NB4 (cell line): ENCODE data around the gene CDKL5.

ENCODE experiments used
- DNase-seq: peaks from one replicate; pipeline ENCODE4 v3.0.0; 2010; ENCODE audit warnings: low read depth
- H3K4me3 ChIP-seq: one replicate; pipeline ENCODE4 v1.5.1; 2011; ENCODE audit warnings: mild to moderate bottlenecking, low read depth, low read length, moderate library complexity
- MAX ChIP-seq: IDR thresholded peaks from 2 replicates; pipeline ENCODE4 v1.6.1; 2011; ENCODE audit warnings: low read depth, low read length
- MYC ChIP-seq: IDR thresholded peaks from 2 replicates; pipeline ENCODE4 v1.6.1; 2011; ENCODE audit warnings: low read depth, low read length
- POLR2A ChIP-seq: IDR thresholded peaks from 2 replicates; pipeline ENCODE4 v1.6.1; 2011; ENCODE audit warnings: mild to moderate bottlenecking; ENCODE audit not compliant: insufficient read length; ENCODE audit errors: extremely low read depth
- TF ChIP-seq, protein P1 (sequence below): IDR thresholded peaks from one replicate; pipeline ENCODE4 v1.5.1; 2012; ENCODE audit warnings: low read depth, low read length

CDKL5 gene

DNA sequence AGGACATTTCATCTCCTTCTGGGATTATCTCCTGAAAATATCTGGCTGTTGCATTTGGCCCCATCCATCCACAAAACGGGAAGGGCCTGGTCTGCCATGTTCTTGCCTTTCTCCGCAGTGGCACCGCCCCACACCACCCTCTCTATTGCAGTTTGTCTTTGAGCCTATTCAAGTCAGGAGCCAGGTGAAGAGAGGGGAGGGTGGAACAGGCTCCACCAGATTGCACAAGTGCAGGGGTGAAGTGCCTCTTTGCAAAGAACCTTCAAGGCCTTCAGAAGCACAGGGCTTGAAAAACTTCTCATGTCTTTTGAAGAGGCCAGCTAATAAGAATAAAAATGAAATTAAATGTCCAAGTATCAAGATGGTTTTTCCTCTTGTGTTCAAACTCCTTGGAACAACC is 217.8 kb downstream of the CDKL5 start:
- DNase-seq = no peak
- TF ChIP-seq MAX = no peak
- TF ChIP-seq, protein P1, sequence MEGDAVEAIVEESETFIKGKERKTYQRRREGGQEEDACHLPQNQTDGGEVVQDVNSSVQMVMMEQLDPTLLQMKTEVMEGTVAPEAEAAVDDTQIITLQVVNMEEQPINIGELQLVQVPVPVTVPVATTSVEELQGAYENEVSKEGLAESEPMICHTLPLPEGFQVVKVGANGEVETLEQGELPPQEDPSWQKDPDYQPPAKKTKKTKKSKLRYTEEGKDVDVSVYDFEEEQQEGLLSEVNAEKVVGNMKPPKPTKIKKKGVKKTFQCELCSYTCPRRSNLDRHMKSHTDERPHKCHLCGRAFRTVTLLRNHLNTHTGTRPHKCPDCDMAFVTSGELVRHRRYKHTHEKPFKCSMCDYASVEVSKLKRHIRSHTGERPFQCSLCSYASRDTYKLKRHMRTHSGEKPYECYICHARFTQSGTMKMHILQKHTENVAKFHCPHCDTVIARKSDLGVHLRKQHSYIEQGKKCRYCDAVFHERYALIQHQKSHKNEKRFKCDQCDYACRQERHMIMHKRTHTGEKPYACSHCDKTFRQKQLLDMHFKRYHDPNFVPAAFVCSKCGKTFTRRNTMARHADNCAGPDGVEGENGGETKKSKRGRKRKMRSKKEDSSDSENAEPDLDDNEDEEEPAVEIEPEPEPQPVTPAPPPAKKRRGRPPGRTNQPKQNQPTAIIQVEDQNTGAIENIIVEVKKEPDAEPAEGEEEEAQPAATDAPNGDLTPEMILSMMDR = no peak

GRCh38 chrX:18643853-18644252 is 218.4 kb downstream of the CDKL5 start:
- DNase-seq = no peak
- H3K4me3 ChIP-seq = no peak overlapping the region
- TF ChIP-seq, protein P1 = no peak
- TF ChIP-seq MYC (no peak), MAX (no peak), POLR2A (no peak)

More for the DNA sequence above, 217.8 kb downstream of the CDKL5 start:
- no peak overlapping the region for H3K4me3 ChIP-seq

DNA sequence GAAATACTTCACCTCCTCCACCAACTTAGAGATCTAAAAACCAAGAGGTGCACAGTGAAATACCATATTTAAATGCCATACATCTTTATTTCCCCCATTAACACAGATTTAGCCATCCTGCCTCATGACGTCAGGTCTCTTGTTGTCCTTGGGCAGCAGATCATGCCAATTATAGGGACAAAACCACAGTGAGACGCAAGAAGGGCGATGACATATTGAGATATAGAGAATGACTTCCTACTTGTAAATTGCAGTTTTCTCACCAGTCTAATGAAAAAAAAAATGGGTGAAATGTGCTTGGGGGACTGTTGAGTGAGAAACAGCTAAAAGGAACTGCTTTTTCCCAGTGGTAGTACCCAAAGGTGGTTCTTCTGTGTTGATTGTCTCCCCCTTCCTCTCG is 222.2 kb downstream of the CDKL5 start:
- peak; percentile 26 for DNase-seq
- TF ChIP-seq POLR2A (no peak), MAX (no peak), MYC (no peak)
- TF ChIP-seq, protein P1 = no peak
- H3K4me3 ChIP-seq = no peak overlapping the region

- no peak for DNase-seq
- TF ChIP-seq POLR2A = no peak
- TF ChIP-seq MYC = no peak
- no peak for TF ChIP-seq MAX
- TF ChIP-seq, protein P1 = no peak
- H3K4me3 ChIP-seq = no peak overlapping the region
These were observed 224.1 kb downstream of the CDKL5 start for GRCh38 chrX:18649498-18649951.

DNA sequence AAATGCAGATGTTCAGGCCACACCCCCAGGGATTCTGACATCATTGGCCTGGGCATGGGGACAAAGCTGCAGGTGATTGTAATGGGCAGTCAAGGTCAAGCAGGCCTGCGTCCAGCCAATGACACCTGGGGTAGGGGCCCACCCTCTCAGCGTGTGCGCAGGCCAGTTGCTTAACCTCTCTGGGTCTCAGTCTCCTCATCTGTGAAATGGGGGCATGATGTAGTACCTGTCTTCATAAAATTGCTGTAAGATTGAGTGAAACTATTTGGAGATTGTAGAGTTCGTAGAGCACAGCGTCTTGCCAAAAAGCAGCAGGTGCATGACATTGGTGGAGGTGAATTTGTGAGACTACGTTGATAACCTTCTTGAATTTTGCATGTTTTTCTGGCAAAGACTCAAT is 225.3 kb downstream of the CDKL5 start:
- no peak overlapping the region for H3K4me3 ChIP-seq
- DNase-seq = no peak

More for the DNA sequence above, 225.3 kb downstream of the CDKL5 start:
- TF ChIP-seq MAX (no peak), POLR2A (no peak), MYC (no peak)
- TF ChIP-seq, protein P1 = no peak
